T-helper 2 cell treated with Interferon-gamma antibody and Interleukin-4, amounts not matched to agents 5 μg/mL and 100 μg/mL, for 36 hours (primary cell): ENCODE results near the gene CTBP1.
A peak's percentile ranks its signal among the peaks of the same experiment; 100 is the strongest.

ENCODE experiments used
- DNase-seq: peaks from one replicate; pipeline ENCODE4 v3.0.0; 2021; ENCODE audit warnings: low spot score
- H3K27ac Mint-ChIP-seq: one replicate; pipeline ENCODE4 v1.8.0; 2021; ENCODE audit warnings: mild to moderate bottlenecking, mixed read lengths
- H3K27me3 Mint-ChIP-seq: one replicate; pipeline ENCODE4 v1.8.0; 2021; ENCODE audit warnings: low read depth, mixed read lengths
- H3K36me3 Mint-ChIP-seq: one replicate; pipeline ENCODE4 v1.8.0; 2021; ENCODE audit warnings: low read depth, mixed read lengths
- H3K4me1 Mint-ChIP-seq: one replicate; pipeline ENCODE4 v1.8.0; 2021; ENCODE audit warnings: low read depth, mixed read lengths
- H3K4me3 Mint-ChIP-seq: one replicate; pipeline ENCODE4 v1.8.0; 2022; ENCODE audit warnings: mild to moderate bottlenecking, moderate library complexity, mixed read lengths
- H3K9me3 Mint-ChIP-seq: one replicate; pipeline ENCODE4 v1.8.0; 2021; ENCODE audit warnings: mixed read lengths

The CTBP1 gene

GRCh38 chr4:1213336-1213995 lies 35.5 kb downstream of the CTBP1 start:
- Mint-ChIP-seq H3K4me3 (no peak overlapping the region), H3K4me1 (peaks cover 17% of the 10 kb centered on the region), H3K9me3 (no peaks in the 10 kb centered on the region), H3K36me3 (peaks cover 30% of the 10 kb centered on the region), H3K27ac (no peak overlapping the region), H3K27me3 (no peaks in the 10 kb centered on the region)
- no peak for DNase-seq

DNA sequence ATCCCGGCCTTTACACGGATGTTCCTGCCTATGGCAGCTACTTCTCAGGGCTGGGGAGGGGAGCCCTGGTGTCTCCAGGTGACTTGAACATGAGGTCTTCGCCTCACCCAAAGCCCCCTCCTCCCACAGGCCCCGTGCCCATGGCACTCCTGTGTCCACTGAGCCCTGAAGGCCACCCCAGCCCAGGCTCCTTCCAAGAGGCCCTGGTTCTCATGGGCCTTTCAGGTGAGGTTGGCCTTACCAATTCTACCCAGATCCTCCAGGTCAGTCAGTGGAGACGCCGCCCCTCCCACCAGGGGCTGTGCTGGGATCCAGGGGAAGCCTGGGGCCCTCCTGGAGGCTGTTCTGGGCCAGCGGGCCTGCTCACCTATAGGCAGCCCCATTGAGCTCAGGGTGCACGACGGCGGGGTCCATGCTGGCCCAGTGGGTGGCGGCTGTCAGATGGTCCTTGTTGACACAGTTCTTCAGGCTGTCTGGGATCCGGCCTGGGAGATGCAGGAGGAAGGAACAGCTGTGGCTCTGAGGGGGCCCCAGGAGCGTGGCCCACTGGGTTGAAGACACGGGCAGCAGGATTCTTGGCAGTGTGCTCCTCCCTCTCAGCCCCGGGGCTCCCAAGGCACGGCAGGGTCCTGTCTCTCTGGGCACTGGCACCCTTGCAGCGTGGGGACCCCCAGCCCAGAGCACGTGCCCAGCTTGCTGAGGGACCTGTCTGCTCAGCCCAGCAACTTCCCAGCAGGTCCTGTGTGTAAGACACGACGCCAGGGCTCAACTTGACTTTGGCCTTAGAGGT lies 36.2 kb downstream of the CTBP1 start:
- Mint-ChIP-seq H3K36me3 (peaks cover 25% of the 10 kb centered on the region), H3K27ac (no peak overlapping the region), H3K9me3 (no peaks in the 10 kb centered on the region), H3K4me1 (peaks cover 15% of the 10 kb centered on the region), H3K4me3 (no peak overlapping the region), H3K27me3 (no peaks in the 10 kb centered on the region)
- DNase-seq = no peak

DNA sequence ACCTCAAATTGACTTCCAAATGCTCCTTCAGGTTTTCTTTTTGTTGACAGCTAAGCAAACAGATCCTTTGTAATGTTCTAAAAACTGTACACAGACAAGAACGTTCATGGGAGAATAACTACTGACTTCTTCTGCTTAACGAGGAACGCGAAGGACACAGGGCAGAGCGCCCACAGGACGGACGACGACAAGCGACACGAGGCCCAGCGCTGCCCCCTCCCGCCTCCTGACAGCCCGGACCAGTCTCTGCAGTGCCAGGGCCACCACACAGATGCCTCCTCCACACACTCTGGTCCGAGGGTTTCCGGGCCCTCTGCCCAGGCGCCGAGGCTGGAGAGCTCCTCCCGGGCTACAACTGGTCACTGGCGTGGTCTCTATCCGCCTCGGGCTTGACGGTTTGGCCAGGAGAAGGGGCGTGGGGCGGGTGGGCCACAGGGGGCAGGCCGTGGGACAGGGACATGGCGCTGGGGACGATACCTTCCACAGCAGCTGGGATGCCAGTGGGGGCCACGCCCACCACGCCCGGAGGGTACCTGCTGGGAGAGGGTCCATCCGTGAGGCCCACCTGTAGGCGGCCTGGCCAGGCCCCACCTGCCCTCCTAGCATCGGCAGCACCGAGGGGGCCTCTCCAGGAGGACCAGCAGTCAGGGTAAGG lies 36.9 kb downstream of the CTBP1 start:
- Mint-ChIP-seq H3K4me1 (peaks cover 8% of the 10 kb centered on the region), H3K27ac (no peak overlapping the region), H3K36me3 (peaks cover 18% of the 10 kb centered on the region), H3K9me3 (no peaks in the 10 kb centered on the region), H3K4me3 (no peak overlapping the region), H3K27me3 (no peaks in the 10 kb centered on the region)
- DNase-seq = no peak

- Mint-ChIP-seq H3K27me3 (no peaks in the 10 kb centered on the region), H3K4me1 (peaks cover 2% of the 10 kb centered on the region), H3K36me3 (peaks cover 17% of the 10 kb centered on the region), H3K4me3 (no peak overlapping the region), H3K27ac (no peak overlapping the region), H3K9me3 (no peaks in the 10 kb centered on the region)
- DNase-seq = no peak
These were observed 37.6 kb downstream of the CTBP1 start for GRCh38 chr4:1211371-1211770.

GRCh38 chr4:1210971-1211370 lies 38.0 kb downstream of the CTBP1 start:
- no peak overlapping the region for H3K27ac Mint-ChIP-seq
- no peaks in the 10 kb centered on the region for H3K27me3 Mint-ChIP-seq
- H3K9me3 Mint-ChIP-seq = no peaks in the 10 kb centered on the region
- peaks cover 2% of the 10 kb centered on the region for H3K4me1 Mint-ChIP-seq
- no peak for DNase-seq
- H3K4me3 Mint-ChIP-seq = no peak overlapping the region
- H3K36me3 Mint-ChIP-seq = peaks cover 17% of the 10 kb centered on the region

GRCh38 chr4:1210241-1210841 lies 38.6 kb downstream of the CTBP1 start:
- Mint-ChIP-seq H3K9me3 (no peaks in the 10 kb centered on the region), H3K36me3 (peaks cover 14% of the 10 kb centered on the region), H3K4me3 (no peak overlapping the region), H3K27me3 (no peaks in the 10 kb centered on the region), H3K27ac (no peak overlapping the region), H3K4me1 (no peaks in the 10 kb centered on the region)
- no peak for DNase-seq

- no peak for DNase-seq
- Mint-ChIP-seq H3K36me3 (peaks cover 12% of the 10 kb centered on the region), H3K4me1 (no peaks in the 10 kb centered on the region), H3K27me3 (no peaks in the 10 kb centered on the region), H3K9me3 (no peaks in the 10 kb centered on the region), H3K4me3 (no peak overlapping the region), H3K27ac (no peak overlapping the region)
These were observed 39.1 kb downstream of the CTBP1 start for GRCh38 chr4:1209821-1210220.

DNA sequence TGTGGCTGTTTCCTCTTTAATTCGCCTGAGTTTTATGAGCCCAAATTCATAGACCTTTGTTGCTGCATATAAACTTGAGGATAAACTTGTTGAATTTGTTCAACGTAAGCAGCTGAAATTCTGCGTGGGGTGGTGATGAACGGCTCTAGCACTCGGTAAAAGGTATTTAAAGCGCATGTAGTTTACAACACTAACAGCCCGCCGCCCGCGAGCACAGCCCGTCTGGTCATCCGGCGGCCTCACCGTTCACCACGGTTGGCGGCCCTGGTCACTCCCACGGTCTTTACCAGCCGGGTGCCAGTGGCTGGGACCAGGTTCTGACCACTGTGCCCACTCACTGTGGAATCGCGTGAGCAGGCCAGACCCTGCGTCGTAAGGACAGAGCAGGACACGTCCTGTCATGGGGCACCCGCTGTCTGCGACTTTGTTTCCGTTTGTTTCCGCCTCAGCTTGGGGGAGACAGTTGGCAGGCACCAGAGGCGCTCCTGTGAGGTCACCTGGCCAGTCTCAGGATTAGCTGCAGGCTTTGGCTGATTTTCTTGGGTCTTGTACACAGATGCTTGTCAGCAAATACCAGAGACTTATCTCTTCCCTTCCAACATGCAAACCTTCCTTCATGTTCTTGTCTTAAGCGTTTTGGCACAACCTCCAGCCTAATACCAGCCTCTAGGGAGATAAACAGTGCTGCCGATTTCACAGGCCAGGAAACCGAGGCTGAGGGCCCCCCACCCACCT lies 39.8 kb downstream of the CTBP1 start:
- no peak overlapping the region for H3K4me3 Mint-ChIP-seq
- H3K4me1 Mint-ChIP-seq = peaks cover 3% of the 10 kb centered on the region
- DNase-seq = no peak
- H3K36me3 Mint-ChIP-seq = peaks cover 18% of the 10 kb centered on the region
- H3K27me3 Mint-ChIP-seq = no peaks in the 10 kb centered on the region
- H3K27ac Mint-ChIP-seq = no peak overlapping the region
- H3K9me3 Mint-ChIP-seq = no peaks in the 10 kb centered on the region

DNA sequence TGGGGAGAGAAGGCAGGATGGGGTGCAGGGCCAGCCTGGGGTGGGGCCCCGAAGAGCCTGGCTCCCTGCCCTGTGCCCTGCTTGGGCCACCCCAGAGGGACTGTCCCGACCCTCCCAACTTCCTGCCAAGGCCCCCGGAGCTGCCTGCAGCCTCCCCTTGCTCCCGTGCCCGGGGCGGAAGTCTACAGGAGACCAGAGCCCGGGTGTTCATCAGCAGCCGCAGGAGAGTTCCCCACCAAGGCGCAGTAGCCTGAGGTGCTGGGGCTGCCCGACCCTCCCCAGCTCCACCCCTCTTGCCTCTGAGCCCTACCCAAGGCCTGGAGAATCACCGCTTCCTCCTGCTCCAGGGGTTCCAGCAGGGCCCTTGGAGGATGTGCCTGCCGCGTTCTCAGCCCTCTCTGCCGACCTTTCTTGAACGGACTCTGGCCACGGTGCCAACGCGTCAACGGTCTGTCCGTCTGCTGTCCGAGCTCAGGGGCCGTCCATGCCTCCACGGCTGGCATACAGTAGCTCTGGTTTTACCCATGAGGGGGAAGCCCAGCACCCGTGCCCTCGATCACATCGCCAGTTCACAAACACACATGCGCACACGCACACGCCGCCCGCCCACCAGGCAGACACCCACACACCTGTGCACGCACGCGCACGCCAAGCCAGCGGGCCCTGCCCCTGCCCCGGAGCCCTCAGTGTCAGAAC lies 40.5 kb downstream of the CTBP1 start:
- no peak for DNase-seq
- peaks cover 22% of the 10 kb centered on the region for H3K36me3 Mint-ChIP-seq
- H3K4me1 Mint-ChIP-seq = peaks cover 10% of the 10 kb centered on the region
- H3K27me3 Mint-ChIP-seq = no peaks in the 10 kb centered on the region
- no peak overlapping the region for H3K4me3 Mint-ChIP-seq
- H3K27ac Mint-ChIP-seq = no peak overlapping the region
- H3K9me3 Mint-ChIP-seq = no peaks in the 10 kb centered on the region

- H3K4me3 Mint-ChIP-seq = no peak overlapping the region
- no peak overlapping the region for H3K27ac Mint-ChIP-seq
- peaks cover 22% of the 10 kb centered on the region for H3K36me3 Mint-ChIP-seq
- no peaks in the 10 kb centered on the region for H3K9me3 Mint-ChIP-seq
- H3K4me1 Mint-ChIP-seq = peaks cover 14% of the 10 kb centered on the region
- no peaks in the 10 kb centered on the region for H3K27me3 Mint-ChIP-seq
- DNase-seq = no peak
These were observed 41.2 kb downstream of the CTBP1 start for GRCh38 chr4:1207603-1208265.

DNA sequence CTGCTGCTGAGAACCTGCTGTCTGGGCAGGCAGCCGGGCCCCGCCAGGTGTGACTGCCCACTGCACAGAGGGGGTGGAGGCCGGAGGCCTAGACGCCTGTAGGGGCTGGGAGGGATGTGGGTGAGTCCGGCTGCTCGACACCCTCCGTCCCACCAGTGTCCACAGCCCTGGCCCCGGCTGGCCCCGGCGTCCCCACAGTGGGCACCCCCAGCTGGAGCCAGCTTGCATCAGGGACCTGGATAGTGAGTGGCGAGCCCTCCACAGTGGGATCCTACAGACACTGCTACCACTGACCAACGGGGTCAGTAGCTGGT lies 41.8 kb downstream of the CTBP1 start:
- no peak overlapping the region for H3K4me3 Mint-ChIP-seq
- no peaks in the 10 kb centered on the region for H3K27me3 Mint-ChIP-seq
- H3K4me1 Mint-ChIP-seq = peaks cover 17% of the 10 kb centered on the region
- peaks cover 22% of the 10 kb centered on the region for H3K36me3 Mint-ChIP-seq
- no peak overlapping the region for H3K27ac Mint-ChIP-seq
- H3K9me3 Mint-ChIP-seq = no peaks in the 10 kb centered on the region
- DNase-seq = no peak

DNA sequence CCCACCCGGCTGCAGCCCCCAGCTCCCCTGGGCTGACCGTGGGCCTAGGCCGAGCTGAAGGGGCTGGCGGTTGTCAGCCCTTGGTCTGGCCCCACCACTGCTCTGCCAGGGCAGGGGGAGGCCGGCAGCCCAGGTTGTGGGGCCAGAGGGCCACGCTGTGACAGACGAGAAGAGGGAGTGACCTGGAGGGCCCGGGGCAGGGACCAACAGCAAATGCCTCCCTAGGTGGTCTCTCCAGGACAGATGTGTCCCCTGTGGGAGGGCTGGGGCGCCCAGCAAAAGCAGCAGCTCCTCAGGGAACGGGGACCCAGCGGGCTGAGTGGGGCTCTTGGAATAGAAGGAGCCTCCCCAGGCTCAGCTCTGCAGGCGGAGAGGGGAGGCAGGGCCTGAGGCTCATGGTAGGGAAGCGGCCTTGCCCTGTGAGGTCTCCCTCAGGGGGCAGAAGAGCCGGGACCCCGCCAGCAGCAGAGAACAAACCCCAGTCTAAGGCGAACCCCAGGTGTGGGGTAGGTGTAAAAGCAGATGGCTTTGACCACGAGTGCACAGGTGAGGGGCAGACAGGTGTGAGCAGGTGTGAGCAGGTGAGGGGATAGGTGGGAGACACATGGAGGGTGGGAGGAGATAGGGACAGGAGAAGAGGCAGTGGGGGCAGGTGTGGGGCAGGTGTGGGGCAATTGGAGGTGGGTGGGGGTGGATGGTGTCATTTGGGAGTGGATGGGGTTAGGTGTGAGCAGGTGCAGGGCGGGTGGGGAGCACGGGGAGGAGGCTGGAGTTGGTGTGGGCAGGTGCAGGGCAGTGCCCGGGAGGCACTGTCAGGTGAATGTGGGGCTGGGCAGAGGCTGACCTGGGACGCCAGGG lies 42.4 kb downstream of the CTBP1 start:
- H3K4me3 Mint-ChIP-seq = no peak overlapping the region
- H3K36me3 Mint-ChIP-seq = peaks cover 18% of the 10 kb centered on the region
- H3K9me3 Mint-ChIP-seq = no peaks in the 10 kb centered on the region
- peak overlapping the region; percentile 10 for H3K27ac Mint-ChIP-seq
- no peak for DNase-seq
- H3K27me3 Mint-ChIP-seq = no peaks in the 10 kb centered on the region
- peaks cover 22% of the 10 kb centered on the region for H3K4me1 Mint-ChIP-seq
